ENCODE data around the gene DOCK1.

The DOCK1 gene

GRCh38 chr10:127411062-127411461 lies 505.8 kb downstream of the DOCK1 start:
- H3K4me3 ChIP-seq (ENCODE audit: control insufficient read depth, low read depth, low read length) = no peak overlapping the region
- no peak for DNase-seq (ENCODE audit: low read depth)
- TF ChIP-seq, protein P1, sequence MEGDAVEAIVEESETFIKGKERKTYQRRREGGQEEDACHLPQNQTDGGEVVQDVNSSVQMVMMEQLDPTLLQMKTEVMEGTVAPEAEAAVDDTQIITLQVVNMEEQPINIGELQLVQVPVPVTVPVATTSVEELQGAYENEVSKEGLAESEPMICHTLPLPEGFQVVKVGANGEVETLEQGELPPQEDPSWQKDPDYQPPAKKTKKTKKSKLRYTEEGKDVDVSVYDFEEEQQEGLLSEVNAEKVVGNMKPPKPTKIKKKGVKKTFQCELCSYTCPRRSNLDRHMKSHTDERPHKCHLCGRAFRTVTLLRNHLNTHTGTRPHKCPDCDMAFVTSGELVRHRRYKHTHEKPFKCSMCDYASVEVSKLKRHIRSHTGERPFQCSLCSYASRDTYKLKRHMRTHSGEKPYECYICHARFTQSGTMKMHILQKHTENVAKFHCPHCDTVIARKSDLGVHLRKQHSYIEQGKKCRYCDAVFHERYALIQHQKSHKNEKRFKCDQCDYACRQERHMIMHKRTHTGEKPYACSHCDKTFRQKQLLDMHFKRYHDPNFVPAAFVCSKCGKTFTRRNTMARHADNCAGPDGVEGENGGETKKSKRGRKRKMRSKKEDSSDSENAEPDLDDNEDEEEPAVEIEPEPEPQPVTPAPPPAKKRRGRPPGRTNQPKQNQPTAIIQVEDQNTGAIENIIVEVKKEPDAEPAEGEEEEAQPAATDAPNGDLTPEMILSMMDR (IDR thresholded peaks at IDR 0.05; ENCODE audit: control insufficient read depth, insufficient read depth, low read depth, low read length, missing control alignments) = no peak

- H3K4me3 ChIP-seq (ENCODE audit: control insufficient read depth, low read depth, low read length) = no peak overlapping the region
- TF ChIP-seq, protein P1 (IDR thresholded peaks at IDR 0.05; ENCODE audit: control insufficient read depth, insufficient read depth, low read depth, low read length, missing control alignments) = no peak
- DNase-seq (ENCODE audit: low read depth) = no peak
These were observed 508.1 kb downstream of the DOCK1 start for GRCh38 chr10:127413326-127413725.

- no peak for DNase-seq (ENCODE audit: low read depth)
- H3K4me3 ChIP-seq (ENCODE audit: control insufficient read depth, low read depth, low read length) = no peak overlapping the region
- TF ChIP-seq, protein P1 (IDR thresholded peaks at IDR 0.05; ENCODE audit: control insufficient read depth, insufficient read depth, low read depth, low read length, missing control alignments) = no peak
These were observed 508.8 kb downstream of the DOCK1 start for GRCh38 chr10:127414024-127414423.

DNA sequence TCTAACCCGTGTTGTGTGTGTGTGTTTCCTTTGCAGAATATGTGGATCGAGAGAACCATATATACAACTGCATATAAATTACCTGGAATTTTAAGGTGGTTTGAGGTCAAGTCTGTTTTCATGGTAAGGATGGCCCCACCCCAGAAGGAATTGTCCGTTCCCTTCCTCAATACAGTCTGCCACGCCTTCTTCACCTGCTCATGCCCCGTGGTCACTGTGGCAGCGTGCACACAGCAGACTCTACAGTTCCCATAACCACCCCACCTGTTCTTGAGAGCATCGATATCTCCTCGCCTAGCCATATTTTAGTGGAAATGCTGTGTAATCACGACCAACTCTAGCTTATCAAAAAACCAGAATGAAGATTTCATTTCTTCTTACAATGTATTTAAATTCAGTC lies 509.9 kb downstream of the DOCK1 start:
- TF ChIP-seq, protein P1 (IDR thresholded peaks at IDR 0.05; ENCODE audit: control insufficient read depth, insufficient read depth, low read depth, low read length, missing control alignments) = no peak
- no peak overlapping the region for H3K4me3 ChIP-seq (ENCODE audit: control insufficient read depth, low read depth, low read length)
- DNase-seq (ENCODE audit: low read depth) = no peak

DNA sequence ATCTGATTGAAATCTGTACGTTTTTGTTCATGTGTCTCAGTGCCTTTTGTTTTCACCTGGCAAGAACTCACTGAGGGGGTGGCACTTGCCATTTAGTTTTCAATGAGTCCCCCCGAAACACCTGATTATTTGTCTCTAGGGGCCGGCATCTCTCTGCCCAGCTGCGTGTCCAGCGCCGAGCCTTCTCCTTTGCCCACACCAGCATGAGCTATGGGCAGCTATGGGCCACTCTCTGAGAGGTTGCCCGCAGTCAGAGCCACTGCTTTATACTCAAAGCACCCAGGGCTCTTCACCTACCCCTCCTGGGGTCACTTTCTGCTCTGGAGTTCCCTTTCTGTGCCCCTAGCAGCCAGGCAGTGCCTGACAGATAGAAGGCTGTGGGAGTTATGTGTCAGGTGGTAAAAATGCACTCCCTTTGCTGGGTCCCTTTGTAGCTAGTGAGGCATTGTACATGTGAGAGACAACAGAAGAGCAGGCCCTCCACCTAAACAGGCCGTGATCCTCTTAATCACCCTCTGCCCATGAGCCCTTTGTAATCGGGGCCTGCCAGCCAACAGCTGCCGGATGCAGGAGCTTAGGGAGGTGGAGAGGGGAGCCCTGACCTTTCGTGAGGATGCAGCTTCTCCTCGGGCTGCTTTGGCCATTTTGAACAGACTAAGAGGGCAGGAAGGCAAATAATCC lies 510.8 kb downstream of the DOCK1 start:
- no peak overlapping the region for H3K4me3 ChIP-seq (ENCODE audit: control insufficient read depth, low read depth, low read length)
- TF ChIP-seq, protein P1 (IDR thresholded peaks at IDR 0.05; ENCODE audit: control insufficient read depth, insufficient read depth, low read depth, low read length, missing control alignments) = no peak
- no peak for DNase-seq (ENCODE audit: low read depth)

- no peak for DNase-seq (ENCODE audit: low read depth)
- H3K4me3 ChIP-seq (ENCODE audit: control insufficient read depth, low read depth, low read length) = no peak overlapping the region
- TF ChIP-seq, protein P1 (IDR thresholded peaks at IDR 0.05; ENCODE audit: control insufficient read depth, insufficient read depth, low read depth, low read length, missing control alignments) = no peak
These were observed 511.8 kb downstream of the DOCK1 start for GRCh38 chr10:127417031-127417430.
